ENCODE measurements around the gene CFAP300. TPM values are rescaled to one million over a fixed set of nuclear protein-coding genes. Genes with fewer than 3 reads are reported as not detected.

The CFAP300 gene
- total and polyA plus RNA-seq, 10 donors: 0.11 to 0.26 (median 0.21) TPM; not detected in 7

DNA sequence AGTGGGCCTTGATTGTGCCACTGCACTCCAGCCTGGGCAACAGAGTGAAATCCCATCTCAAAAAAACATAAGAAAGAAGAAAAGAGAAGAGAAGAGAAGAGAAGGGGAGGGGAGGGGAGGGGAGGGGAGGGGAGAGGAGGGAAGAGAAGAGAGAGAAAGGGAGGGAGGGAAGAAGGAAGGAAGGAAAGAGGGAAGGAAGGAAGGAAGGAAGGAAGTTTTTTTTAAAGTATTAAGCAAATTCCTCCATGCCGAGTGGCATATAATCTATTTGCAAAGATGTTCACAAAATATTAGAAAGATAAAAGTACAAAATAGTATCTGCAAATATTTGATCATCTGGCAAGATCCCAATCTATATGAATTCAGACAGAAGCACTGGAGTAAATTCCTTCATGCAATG lies 10.5 kb upstream of the CFAP300 start:
- intact Hi-C loops (cut with DNase I; ENCODE audit: low total_unique reads): no loop called here
- Histone ChIP-seq H3K4me3 (no peak overlapping the region), H3K4me1 (no peaks in the 10 kb centered on the region), H3K9me3 (peaks cover 0 to 8% (median 0%) of the 10 kb centered on the region in 8 donors), H3K27ac (no peak overlapping the region), H3K27me3 (replicated peaks in 1 of 7) (no peaks in the 10 kb centered on the region), H3K36me3 (no peaks in the 10 kb centered on the region)
- WGBS, 5 donors: 49 to 61% (median 58%) methylated on average over 1 of the region's 1 CpG
- no peak for TF ChIP-seq POLR2A (IDR thresholded peaks at IDR 0.05)
- no peak for TF ChIP-seq POLR2AphosphoS5 (IDR thresholded peaks at IDR 0.05)
- TF ChIP-seq, protein P1, sequence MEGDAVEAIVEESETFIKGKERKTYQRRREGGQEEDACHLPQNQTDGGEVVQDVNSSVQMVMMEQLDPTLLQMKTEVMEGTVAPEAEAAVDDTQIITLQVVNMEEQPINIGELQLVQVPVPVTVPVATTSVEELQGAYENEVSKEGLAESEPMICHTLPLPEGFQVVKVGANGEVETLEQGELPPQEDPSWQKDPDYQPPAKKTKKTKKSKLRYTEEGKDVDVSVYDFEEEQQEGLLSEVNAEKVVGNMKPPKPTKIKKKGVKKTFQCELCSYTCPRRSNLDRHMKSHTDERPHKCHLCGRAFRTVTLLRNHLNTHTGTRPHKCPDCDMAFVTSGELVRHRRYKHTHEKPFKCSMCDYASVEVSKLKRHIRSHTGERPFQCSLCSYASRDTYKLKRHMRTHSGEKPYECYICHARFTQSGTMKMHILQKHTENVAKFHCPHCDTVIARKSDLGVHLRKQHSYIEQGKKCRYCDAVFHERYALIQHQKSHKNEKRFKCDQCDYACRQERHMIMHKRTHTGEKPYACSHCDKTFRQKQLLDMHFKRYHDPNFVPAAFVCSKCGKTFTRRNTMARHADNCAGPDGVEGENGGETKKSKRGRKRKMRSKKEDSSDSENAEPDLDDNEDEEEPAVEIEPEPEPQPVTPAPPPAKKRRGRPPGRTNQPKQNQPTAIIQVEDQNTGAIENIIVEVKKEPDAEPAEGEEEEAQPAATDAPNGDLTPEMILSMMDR (IDR thresholded peaks at IDR 0.05 in 8 of 11, conservative IDR thresholded peaks at IDR 0.05 in 3 of 11): no peak
- no peak for DNase-seq

DNA sequence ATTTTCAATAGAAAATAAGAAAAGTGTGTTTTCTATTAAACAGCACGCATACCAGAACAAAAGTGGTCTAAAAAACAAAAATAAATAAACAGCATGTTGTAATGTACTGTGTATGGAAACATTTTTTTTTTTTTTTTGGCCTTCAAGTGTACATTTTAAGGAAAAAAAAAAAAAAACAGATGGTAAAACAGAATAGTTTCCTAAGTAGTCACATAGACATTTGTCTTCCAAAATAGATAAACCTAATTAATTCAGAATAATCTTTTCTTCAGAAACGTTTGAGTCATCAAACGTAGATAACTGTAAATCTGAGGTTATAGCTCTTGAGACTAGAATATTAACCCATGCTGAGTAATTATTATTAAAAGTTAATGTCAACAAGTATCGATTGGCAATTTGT lies 396 bp upstream of the CFAP300 start:
- no peak for DNase-seq
- H3K4me3 ChIP-seq: peak overlapping the region in 7 of 8 donors; percentile 20 to 59 (median 25)
- H3K27ac ChIP-seq: no peak overlapping the region
- no peaks in the 10 kb centered on the region for H3K36me3 ChIP-seq
- H3K4me1 ChIP-seq: peaks cover 0 to 10% (median 3%) of the 10 kb centered on the region in 6 donors
- no peaks in the 10 kb centered on the region for H3K9me3 ChIP-seq
- 36 to 42% (median 40%) methylated on average over 4 of the region's 4 CpGs for WGBS, 5 donors
- intact Hi-C loops (cut with DNase I; ENCODE audit: low total_unique reads): no loop called here
- TF ChIP-seq POLR2AphosphoS5 (IDR thresholded peaks at IDR 0.05) (no peak), POLR2A (IDR thresholded peaks at IDR 0.05) (no peak)
- TF ChIP-seq, protein P1 (IDR thresholded peaks at IDR 0.05 in 8 of 11, conservative IDR thresholded peaks at IDR 0.05 in 3 of 11): no peak
- peaks cover 0 to 58% (median 15%) of the 10 kb centered on the region in 7 donors for H3K27me3 ChIP-seq (replicated peaks in 1 of 7)

DNA sequence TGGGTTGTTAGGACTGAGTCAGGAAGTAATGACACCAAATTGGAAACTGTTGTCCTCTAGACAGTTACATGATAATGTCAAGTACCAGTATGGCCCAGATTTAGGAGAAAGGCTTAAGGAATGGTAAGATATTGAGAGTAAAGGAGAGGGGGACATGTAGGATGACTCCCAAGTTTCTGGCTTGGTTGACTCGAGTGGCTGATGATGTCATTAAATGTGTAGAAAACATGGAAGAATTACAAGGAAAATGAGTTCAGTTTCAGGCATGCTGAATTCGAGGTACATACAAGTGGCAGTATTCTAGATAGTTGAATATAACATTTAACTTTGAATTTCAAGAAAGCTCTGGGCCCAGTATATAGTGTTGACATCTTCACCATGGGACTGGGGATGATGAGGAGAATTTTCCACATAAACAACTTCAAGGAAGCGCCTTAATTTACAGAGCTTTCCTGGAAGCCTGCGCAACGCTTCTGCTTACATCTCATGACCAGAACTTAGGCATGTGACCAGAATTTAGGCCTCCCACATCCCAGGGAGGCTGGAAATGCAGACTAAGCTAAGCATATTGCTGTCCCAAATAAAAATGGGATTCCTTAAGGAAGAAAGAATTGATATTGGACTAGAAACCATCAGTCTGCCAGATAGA lies 3.8 kb downstream of the CFAP300 start:
- Histone ChIP-seq H3K9me3 (no peaks in the 10 kb centered on the region), H3K36me3 (no peaks in the 10 kb centered on the region), H3K27ac (no peak overlapping the region), H3K27me3 (replicated peaks in 1 of 7) (peaks cover 0 to 47% (median 15%) of the 10 kb centered on the region in 7 donors), H3K4me1 (peaks cover 0 to 10% (median 3%) of the 10 kb centered on the region in 6 donors), H3K4me3 (no peak overlapping the region)
- intact Hi-C loops (cut with DNase I; ENCODE audit: low total_unique reads): no loop called here
- WGBS, 5 donors: 70 to 80% (median 72%) methylated on average over 5 of the region's 5 CpGs
- no peak for DNase-seq
- TF ChIP-seq POLR2AphosphoS5 (IDR thresholded peaks at IDR 0.05): no peak
- TF ChIP-seq, protein P1 (IDR thresholded peaks at IDR 0.05 in 8 of 11, conservative IDR thresholded peaks at IDR 0.05 in 3 of 11): no peak
- TF ChIP-seq POLR2A (IDR thresholded peaks at IDR 0.05): no peak

DNA sequence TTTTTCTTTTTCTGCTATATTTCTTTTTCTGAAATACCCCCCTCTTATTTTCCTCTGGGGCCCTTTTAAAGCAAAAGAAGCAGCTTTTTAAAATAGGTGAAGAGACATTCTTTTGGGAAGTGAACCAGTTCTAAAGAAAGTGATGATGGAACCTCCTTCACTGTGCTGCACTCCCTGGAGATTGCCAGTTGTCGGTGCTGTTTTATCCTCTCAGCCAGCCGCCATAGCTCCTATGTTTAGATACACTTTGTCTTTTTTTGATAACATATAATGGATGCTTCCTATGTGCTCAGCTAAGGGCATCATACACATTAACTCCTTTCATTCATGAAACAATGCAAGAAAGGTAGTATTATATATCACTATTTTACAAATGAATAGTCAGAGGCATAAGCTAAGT lies 14.0 kb downstream of the CFAP300 start:
- Histone ChIP-seq H3K27me3 (replicated peaks in 1 of 7) (peaks cover 0 to 9% (median 0%) of the 10 kb centered on the region in 7 donors), H3K27ac (no peak overlapping the region), H3K36me3 (no peaks in the 10 kb centered on the region), H3K4me3 (no peak overlapping the region), H3K9me3 (no peaks in the 10 kb centered on the region), H3K4me1 (no peaks in the 10 kb centered on the region)
- no peak for TF ChIP-seq POLR2A (IDR thresholded peaks at IDR 0.05)
- no peak for TF ChIP-seq POLR2AphosphoS5 (IDR thresholded peaks at IDR 0.05)
- TF ChIP-seq, protein P1 (IDR thresholded peaks at IDR 0.05 in 8 of 11, conservative IDR thresholded peaks at IDR 0.05 in 3 of 11): no peak
- intact Hi-C loops (cut with DNase I; ENCODE audit: low total_unique reads): no loop called here
- WGBS, 5 donors: 29 to 43% (median 37%) methylated on average over 2 of the region's 2 CpGs
- no peak for DNase-seq

Measured in spleen (tissue), 11 donors.